GM23338 (cell line): Measurements from ENCODE around the gene HEBP1. TPM values are rescaled to one million over a fixed set of nuclear protein-coding genes. Genes with fewer than 3 reads are reported as not detected.

ENCODE experiments used
- ATAC-seq: fragments of 200-7000 bp; cut with Tn5 transposase; 3 replicates; pipeline ENCODE4 v1.9.1; 2020
- DNase-seq: peaks from one replicate; pipeline ENCODE4 v3.0.0-alpha.2; 2015; ENCODE audit warnings: low spot score
- H2AFZ ChIP-seq: fragments of 200-600 bp; sonication (generic); 2 replicates; pipeline ENCODE4 v1.8.0; 2016; ENCODE audit warnings: antibody characterized with exemption, mild to moderate bottlenecking, moderate library complexity
- H3F3A ChIP-seq: fragments of 200-600 bp; sonication (generic); replicated peaks from 2 replicates; pipeline ENCODE4 v1.8.0; 2017; ENCODE audit warnings: antibody characterized with exemption, mixed run types, low read depth
- H3K27ac ChIP-seq: fragments of 200-600 bp; sonication (generic); 2 replicates; pipeline ENCODE4 v1.6.1; 2016; ENCODE audit warnings: low read depth
- H3K27me3 ChIP-seq: fragments of 200-600 bp; sonication (generic); 2 replicates; pipeline ENCODE4 v1.8.0; 2016; ENCODE audit warnings: mild to moderate bottlenecking, mixed run types, moderate library complexity; ENCODE audit not compliant: insufficient read depth
- H3K36me3 ChIP-seq: fragments of 200-600 bp; sonication (generic); 2 replicates; pipeline ENCODE4 v1.8.0; 2016; ENCODE audit warnings: mild to moderate bottlenecking; ENCODE audit not compliant: insufficient read depth
- H3K4me1 ChIP-seq: fragments of 200-600 bp; sonication (generic); 2 replicates; pipeline ENCODE4 v1.8.0; 2016; ENCODE audit warnings: mild to moderate bottlenecking, moderate library complexity; ENCODE audit not compliant: insufficient read depth
- H3K4me2 ChIP-seq: fragments of 200-600 bp; sonication (generic); 2 replicates; pipeline ENCODE4 v1.7.1; 2017; ENCODE audit warnings: mixed run types
- H3K4me3 ChIP-seq: fragments of 200-600 bp; sonication (generic); 2 replicates; pipeline ENCODE4 v1.6.1; 2016; ENCODE audit warnings: mixed run types
- H3K79me2 ChIP-seq: fragments of 200-600 bp; sonication (generic); replicated peaks from 2 replicates; pipeline ENCODE4 v1.8.0; 2017; ENCODE audit warnings: mild to moderate bottlenecking; ENCODE audit not compliant: insufficient read depth
- H3K9me2 ChIP-seq: fragments of 200-600 bp; sonication (generic); 2 replicates; pipeline ENCODE4 v1.8.0; 2017; ENCODE audit not compliant: insufficient read depth
- H4K20me1 ChIP-seq: fragments of 200-600 bp; sonication (generic); replicated peaks from 2 replicates; pipeline ENCODE4 v1.8.0; 2017; ENCODE audit warnings: mild to moderate bottlenecking; ENCODE audit not compliant: insufficient read depth
- H3K27ac Mint-ChIP-seq: 2 replicates; pipeline ENCODE4 v1.8.0; 2020; ENCODE audit warnings: inconsistent platforms, mild to moderate bottlenecking, moderate library complexity, mixed read lengths
- H3K27me3 Mint-ChIP-seq: 3 replicates; pipeline ENCODE4 v1.8.0; 2022; ENCODE audit warnings: low read depth, mild to moderate bottlenecking, moderate library complexity, mixed read lengths, inconsistent platforms; ENCODE audit not compliant: insufficient read depth, poor library complexity
- H3K36me3 Mint-ChIP-seq: 3 replicates; pipeline ENCODE4 v1.8.0; 2021; ENCODE audit warnings: low read depth, mild to moderate bottlenecking, inconsistent platforms, moderate library complexity, mixed read lengths
- H3K4me1 Mint-ChIP-seq: 3 replicates; pipeline ENCODE4 v1.8.0; 2020; ENCODE audit warnings: mild to moderate bottlenecking, inconsistent platforms, mixed read lengths
- H3K4me3 Mint-ChIP-seq: 3 replicates; pipeline ENCODE4 v1.8.0; 2021; ENCODE audit warnings: moderate library complexity, mild to moderate bottlenecking, inconsistent platforms, mixed read lengths
- H3K9me3 Mint-ChIP-seq: 3 replicates; pipeline ENCODE4 v1.8.0; 2020; ENCODE audit warnings: moderate library complexity, mild to moderate bottlenecking, inconsistent platforms, mixed read lengths
- CTCF ChIP-seq, 2 experiments: fragments of 200-600 bp in 1 of 2; sonication (generic) in 1 of 2; conservative IDR thresholded peaks; 2 replicates each; pipeline versions ENCODE4 v1.5.1 to v1.6.1; 2016 to 2017; ENCODE audit warnings: antibody characterized with exemption in 2 of 2, low read depth in 2 of 2, mild to moderate bottlenecking in 2 of 2, moderate library complexity in 1 of 2
- JUNB ChIP-seq: IDR thresholded peaks from one replicate; pipeline ENCODE4 v1.6.1; 2016; ENCODE audit warnings: antibody characterized with exemption; ENCODE audit not compliant: unreplicated experiment
- ZNF114 ChIP-seq: fragments of 250-450 bp; sonication (Bioruptor Pico); IDR thresholded peaks from 2 replicates; pipeline ENCODE4 v1.5.0; 2020; ENCODE audit warnings: mild to moderate bottlenecking, moderate library complexity
- ZNF462 ChIP-seq: fragments of 250-450 bp; sonication (Bioruptor Pico); IDR thresholded peaks from 2 replicates; pipeline ENCODE4 v1.5.0; 2020; ENCODE audit warnings: mild to moderate bottlenecking, moderate library complexity
- polyA plus RNA-seq: library from polyadenylated mRNA; unstranded; fragments of >200 nt; fragmentation: Nextera tagmentation; extraction: Ambion mirVana; gene quantifications from 2 replicates; pipeline ENCODE4 v1.2.1, GENCODE V29; 2016
- total RNA-seq: library from RNA; depleted of rRNA; stranded (reverse); fragments of >200 nt; shearing (Covaris generic); gene quantifications from 2 replicates; pipeline ENCODE4 v1.2.3, GENCODE V29; 2014

Gene HEBP1
- total and polyA plus RNA-seq, 2 experiments from 2014 or later, result 25.2 to 45.1 TPM

DNA sequence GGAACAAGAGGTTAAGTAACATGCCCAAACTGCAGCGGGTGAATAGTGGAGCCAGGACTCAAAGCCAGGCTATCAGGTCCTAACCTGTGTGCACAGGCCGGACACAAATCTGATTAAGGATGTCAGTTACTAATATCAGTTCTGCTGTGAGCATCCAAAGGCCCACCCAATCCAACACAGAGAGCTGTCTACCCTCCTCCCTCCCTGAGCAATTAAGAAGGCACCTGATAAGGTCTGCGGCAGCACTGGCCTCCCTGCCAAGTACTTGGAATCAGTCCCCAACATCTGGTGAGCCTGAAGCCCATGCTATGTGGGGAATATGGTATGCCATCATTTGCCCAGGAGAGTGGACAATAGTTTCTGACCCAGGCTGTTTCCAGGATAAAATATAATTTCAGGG, 3.9 kb downstream of the HEBP1 start (continued):
- TF ChIP-seq ZNF462, result no peak

- Histone ChIP-seq H3F3A (no peaks in the 10 kb centered on the region), H3K36me3 (no peaks in the 10 kb centered on the region), H3K9me2 (no peaks in the 10 kb centered on the region), H4K20me1 (peaks cover 3% of the 10 kb centered on the region; the same call in 1 of the 2 replicates), H2AFZ (no peak overlapping the region), H3K79me2 (peaks cover 29% of the 10 kb centered on the region), H3K4me1 (peaks cover 39% of the 10 kb centered on the region), H3K27me3 (no peaks in the 10 kb centered on the region; the same call in 1 of the 2 replicates), H3K4me2 (no peak overlapping the region), H3K27ac (no peak overlapping the region), H3K4me3 (no peak overlapping the region)
- TF ChIP-seq ZNF462, result no peak
- no peak for TF ChIP-seq CTCF (conservative IDR thresholded peaks at IDR 0.05; ENCODE audit: low read depth in 2 of 2)
- TF ChIP-seq JUNB, result no peak
- TF ChIP-seq ZNF114 (CRISPR knock-in tag), result no peak
- DNase-seq (no peak), ATAC-seq (no peak)
- Mint-ChIP-seq H3K36me3 (peaks cover 8% of the 10 kb centered on the region; the same call in 2 of the 3 replicates), H3K27me3 (peaks cover 8% of the 10 kb centered on the region), H3K4me3 (no peak overlapping the region), H3K9me3 (no peaks in the 10 kb centered on the region), H3K27ac (no peak overlapping the region), H3K4me1 (peaks cover 52% of the 10 kb centered on the region)
These were observed 5.0 kb downstream of the HEBP1 start for GRCh38 chr12:12995088-12995487.
